ENCODE data around the gene ABCC8.
A peak's percentile ranks its signal among the peaks of the same experiment; 100 is the strongest.

The ABCC8 gene

GRCh38 chr11:17401841-17402240 is 74.8 kb downstream of the ABCC8 start:
- no peak for DNase-seq

- no peak for DNase-seq
Measured at GRCh38 chr11:17401316-17401715, 75.3 kb downstream of the ABCC8 start.

GRCh38 chr11:17400048-17400775 is 76.4 kb downstream of the ABCC8 start:
- DNase-seq = no peak

GRCh38 chr11:17399236-17399635 is 77.4 kb downstream of the ABCC8 start:
- no peak for DNase-seq

GRCh38 chr11:17397311-17398002 is 79.2 kb downstream of the ABCC8 start:
- DNase-seq = no peak

GRCh38 chr11:17396598-17397310 is 79.9 kb downstream of the ABCC8 start:
- DNase-seq = no peak

GRCh38 chr11:17395978-17396377 is 80.7 kb downstream of the ABCC8 start:
- no peak for DNase-seq

GRCh38 chr11:17395554-17395961 is 81.1 kb downstream of the ABCC8 start:
- no peak for DNase-seq

GRCh38 chr11:17394743-17395390 is 81.8 kb downstream of the ABCC8 start:
- DNase-seq = no peak

GRCh38 chr11:17393472-17393871 is 83.2 kb downstream of the ABCC8 start:
- DNase-seq = no peak

GRCh38 chr11:17392872-17393271 is 83.8 kb downstream of the ABCC8 start:
- DNase-seq = no peak

- no peak for DNase-seq
Measured at GRCh38 chr11:17391493-17392355, 84.9 kb downstream of the ABCC8 start.

GRCh38 chr11:17389957-17390649 is 86.5 kb downstream of the ABCC8 start:
- DNase-seq = no peak

GRCh38 chr11:17389211-17389956 is 87.3 kb downstream of the ABCC8 start:
- peak; percentile 56 for DNase-seq

- no peak for DNase-seq
Measured at GRCh38 chr11:17388609-17389210, 87.9 kb downstream of the ABCC8 start, which contains the start of gene KCNJ11. TSS of gene KCNJ11 (minus strand) at chr11:17388659. CDS start at chr11:17388091, 568 bp downstream.

GRCh38 chr11:17387811-17388210 is 88.8 kb downstream of the ABCC8 start:
- DNase-seq = no peak

- no peak for DNase-seq
Measured at GRCh38 chr11:17387254-17387653, 89.4 kb downstream of the ABCC8 start.

GRCh38 chr11:17386331-17387084 is 90.1 kb downstream of the ABCC8 start:
- DNase-seq = peak; percentile 52

- DNase-seq = no peak
Measured at GRCh38 chr11:17385926-17386325, 90.7 kb downstream of the ABCC8 start.

GRCh38 chr11:17385492-17385891 is 91.2 kb downstream of the ABCC8 start:
- no peak for DNase-seq
